Keratinocyte (primary cell): ENCODE measurements around the gene ATP8A1. TPM values are rescaled to one million over a fixed set of nuclear protein-coding genes. Genes with fewer than 3 reads are reported as not detected.

Source experiments
- DNase-seq: peaks from one replicate; pipeline ENCODE4 v3.0.0-alpha.2; 2011; ENCODE audit warnings: low read depth, missing footprints, low spot score
- FAIRE-seq: peaks from 2 replicates; lab custom pipeline; 2011; peaks lifted over from hg19 to GRCh38; lab: Jason Lieb, UNC
- H2AFZ ChIP-seq: 2 replicates; pipeline ENCODE4 v1.6.0; 2012; ENCODE audit warnings: low read length, control low read depth, inconsistent platforms; ENCODE audit not compliant: control insufficient read depth
- H3K27ac ChIP-seq: 2 replicates; pipeline ENCODE4 v1.5.1; 2011; ENCODE audit warnings: low read length; ENCODE audit not compliant: control insufficient read depth, insufficient read depth
- H3K27me3 ChIP-seq: 3 replicates; pipeline ENCODE4 v1.6.0; 2011; ENCODE audit warnings: low read length; ENCODE audit not compliant: control insufficient read depth, insufficient read depth; ENCODE audit errors: extremely low read depth
- H3K36me3 ChIP-seq, 2 experiments: 2 replicates in 1 of 2; 3 replicates in 1 of 2; pipeline ENCODE4 v1.5.1; 2011; ENCODE audit warnings: low read length in 2 of 2, mild to moderate bottlenecking in 1 of 2; ENCODE audit not compliant: control insufficient read depth in 2 of 2, insufficient read depth in 2 of 2; ENCODE audit errors: extremely low read depth in 1 of 2
- H3K4me1 ChIP-seq: 3 replicates; pipeline ENCODE4 v1.5.1; 2011; ENCODE audit warnings: low read length; ENCODE audit not compliant: control insufficient read depth, insufficient read depth; ENCODE audit errors: extremely low read depth
- H3K4me2 ChIP-seq: 3 replicates; pipeline ENCODE4 v1.6.0; 2011; ENCODE audit warnings: low read depth, low read length; ENCODE audit not compliant: control insufficient read depth, insufficient read depth; ENCODE audit errors: extremely low read depth
- H3K4me3 ChIP-seq, 3 experiments: fragments of 200-600 bp in 1 of 3; sonication (generic) in 1 of 3; 2 replicates in 2 of 3; 3 replicates in 1 of 3; pipeline ENCODE4 v1.5.1; 2011 to 2016; ENCODE audit warnings: low read length in 3 of 3, mild to moderate bottlenecking in 3 of 3, control low read depth in 2 of 3, inconsistent platforms in 1 of 3, low read depth in 1 of 3, mixed read lengths in 1 of 3, mixed run types in 1 of 3, moderate library complexity in 1 of 3; ENCODE audit not compliant: control insufficient read depth in 2 of 3, insufficient read depth in 2 of 3; ENCODE audit errors: extremely low read depth in 1 of 3
- H3K79me2 ChIP-seq: 2 replicates; pipeline ENCODE4 v1.6.0; 2012; ENCODE audit warnings: low read length; ENCODE audit not compliant: control insufficient read depth, insufficient read depth
- H3K9ac ChIP-seq: 3 replicates; pipeline ENCODE4 v1.6.0; 2011; ENCODE audit warnings: low read length; ENCODE audit not compliant: control insufficient read depth, insufficient read depth; ENCODE audit errors: extremely low read depth
- H3K9me1 ChIP-seq: 3 replicates; pipeline ENCODE4 v1.6.0; 2011; ENCODE audit warnings: low read length; ENCODE audit not compliant: control insufficient read depth, insufficient read depth; ENCODE audit errors: extremely low read depth
- H3K9me3 ChIP-seq: 2 replicates; pipeline ENCODE4 v1.5.1; 2012; ENCODE audit warnings: low read depth, low read length; ENCODE audit not compliant: control insufficient read depth
- H4K20me1 ChIP-seq: 3 replicates; pipeline ENCODE4 v1.6.0; 2011; ENCODE audit warnings: low read length; ENCODE audit not compliant: control insufficient read depth, insufficient read depth; ENCODE audit errors: extremely low read depth
- CTCF ChIP-seq, 3 experiments: IDR thresholded peaks in 1 of 3; conservative IDR thresholded peaks in 1 of 3; optimal IDR thresholded peaks in 1 of 3; 2 replicates in 2 of 3; 3 replicates in 1 of 3; pipeline versions ENCODE3 to v1.5.1; 2011; ENCODE audit warnings: low read length in 3 of 3, mild to moderate bottlenecking in 3 of 3, moderate library complexity in 2 of 3, control low read depth in 1 of 3, inconsistent platforms in 1 of 3; ENCODE audit not compliant: insufficient read depth in 2 of 3; ENCODE audit errors: extremely low read depth in 1 of 3
- EZH2 ChIP-seq: IDR thresholded peaks from one replicate; pipeline ENCODE4 v1.6.1; 2012; ENCODE audit warnings: inconsistent platforms, mild to moderate bottlenecking, low read length, moderate library complexity
- dilution Hi-C: fragments of 300-500 bp; cut with MboI; formaldehyde crosslinking; loops from one replicate; pipeline ENCODE4 v1.7.0; 2020; ENCODE audit warnings: low sequenced_read_pairs; ENCODE audit not compliant: extremely low pct_ligation_motif_present
- polyA plus RNA-seq, 5 experiments: library from polyadenylated mRNA; depleted of rRNA in 3 of 5; stranded (reverse) in 3 of 5; stranded (forward) in 1 of 5; unstranded in 1 of 5; fragments of >200 nt; gene quantifications; 1 replicate in 1 of 5; 2 replicates in 3 of 5; 3 replicates in 1 of 5; pipeline versions ENCODE4 v1.2.1 to v1.2.3, GENCODE V29; 2011 to 2012; ENCODE audit warnings: missing spikeins in 2 of 5, low read depth in 1 of 5, low replicate concordance in 1 of 5

ATP8A1 gene
- polyA plus RNA-seq, 1 donor (not counting 4 experiments of a cell fraction or from before 2014, with no cell fraction given) = 0.20 TPM

DNA sequence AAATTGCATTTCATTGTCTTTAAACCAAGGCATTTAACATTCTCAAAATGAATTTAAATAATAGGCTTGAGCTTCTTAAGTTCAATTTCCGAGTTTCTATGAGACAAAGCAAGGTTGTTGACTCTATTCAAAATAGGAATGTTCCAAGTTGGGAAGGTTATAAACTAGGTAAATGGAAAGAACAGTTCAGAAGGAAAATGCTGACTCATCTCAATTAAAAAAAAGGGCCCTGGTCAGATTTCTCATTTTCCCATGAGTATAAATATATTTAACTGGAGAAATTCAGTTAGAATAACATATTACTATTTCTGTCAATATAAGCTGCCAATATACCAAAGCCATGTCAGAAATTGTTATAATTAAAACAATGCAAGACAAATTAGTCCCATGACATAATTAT, 113.8 kb downstream of the ATP8A1 start:
- Histone ChIP-seq H3K4me2 (no peak overlapping the region), H3K27ac (no peak overlapping the region), H2AFZ (no peak overlapping the region), H3K79me2 (no peaks in the 10 kb centered on the region), H3K4me3 (no peak overlapping the region), H3K9me1 (no peaks in the 10 kb centered on the region), H3K9me3 (no peaks in the 10 kb centered on the region), H3K4me1 (no peaks in the 10 kb centered on the region), H4K20me1 (no peaks in the 10 kb centered on the region), H3K9ac (no peak overlapping the region), H3K36me3 (no peaks in the 10 kb centered on the region), H3K27me3 (no peaks in the 10 kb centered on the region)
- TF ChIP-seq CTCF (optimal IDR thresholded peaks at IDR 0.05 in 1 of 3, IDR thresholded peaks at IDR 0.05 in 1 of 3, conservative IDR thresholded peaks at IDR 0.05 in 1 of 3; ENCODE audit: extremely low read depth in 1 of 3, insufficient read depth in 2 of 3, low read length in 3 of 3) (no peak), EZH2 (no peak)
- dilution Hi-C loops = no loop called here
- no peak for DNase-seq
- no peak for FAIRE-seq

- FAIRE-seq = no peak
- TF ChIP-seq EZH2 = no peak
- TF ChIP-seq CTCF (optimal IDR thresholded peaks at IDR 0.05 in 1 of 3, IDR thresholded peaks at IDR 0.05 in 1 of 3, conservative IDR thresholded peaks at IDR 0.05 in 1 of 3; ENCODE audit: extremely low read depth in 1 of 3, insufficient read depth in 2 of 3, low read length in 3 of 3) = no peak
- dilution Hi-C loops = no loop called here
These were observed 115.3 kb downstream of the ATP8A1 start for GRCh38 chr4:42541647-42542046.

More at GRCh38 chr4:42541647-42542046, 115.3 kb downstream of the ATP8A1 start:
- Histone ChIP-seq H3K9ac (no peak overlapping the region), H3K27ac (no peak overlapping the region), H3K4me3 (no peak overlapping the region), H3K79me2 (no peaks in the 10 kb centered on the region), H3K4me2 (no peak overlapping the region), H3K9me3 (no peaks in the 10 kb centered on the region), H3K36me3 (no peaks in the 10 kb centered on the region), H3K4me1 (no peaks in the 10 kb centered on the region), H4K20me1 (no peaks in the 10 kb centered on the region), H3K9me1 (no peaks in the 10 kb centered on the region), H3K27me3 (no peaks in the 10 kb centered on the region), H2AFZ (no peak overlapping the region)
- no peak for DNase-seq
